Astrocyte of the cerebellum (primary cell): ENCODE data around the gene TMPRSS11E.
"Not testable (repeated sequence)": the region's sequence is repeated elsewhere in the genome, so short reads cannot be mapped to it uniquely, and the experiment has no call there.

Experiments
- DNase-seq: peaks from one replicate; pipeline ENCODE4 v3.0.0-alpha.2; 2011; ENCODE audit warnings: low read depth
- H3K4me3 ChIP-seq: 2 replicates; pipeline ENCODE4 v1.5.1; 2011; ENCODE audit warnings: mild to moderate bottlenecking, low read depth, low read length, moderate library complexity
- CTCF ChIP-seq: IDR thresholded peaks from 2 replicates; pipeline ENCODE4 v1.5.1; 2012; ENCODE audit warnings: low read length, low read depth, moderate library complexity, mild to moderate bottlenecking; ENCODE audit errors: missing control alignments
- in situ Hi-C: cut with HindIII; loops from 2 replicates; pipeline ENCODE4 v1.10.0; 2017; ENCODE audit warnings: low sequenced_read_pairs

The TMPRSS11E gene

DNA sequence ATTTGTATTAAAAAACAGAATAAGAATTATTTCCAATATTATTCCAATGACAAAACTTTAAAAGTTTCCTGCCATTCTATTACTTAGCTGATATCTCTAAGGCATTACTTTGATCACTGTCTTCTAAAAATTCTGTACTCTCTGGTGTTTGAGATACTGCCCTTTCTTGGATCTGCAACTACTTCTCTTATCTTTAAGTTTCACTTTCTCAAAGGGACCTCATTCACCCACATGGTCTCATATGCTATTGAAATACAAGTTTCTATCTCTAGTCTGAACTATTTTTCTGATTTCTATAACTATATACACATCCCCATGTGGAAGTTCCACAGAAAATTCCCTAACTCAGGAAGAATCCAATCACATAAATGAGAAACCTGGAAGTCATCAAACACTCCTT, 22.2 kb downstream of the TMPRSS11E start:
- no peak overlapping the region for H3K4me3 ChIP-seq
- DNase-seq: no peak
- in situ Hi-C loops: no loop called here
- no peak for TF ChIP-seq CTCF

- no peak for DNase-seq
- TF ChIP-seq CTCF: no peak
- in situ Hi-C loops: no loop called here
- no peak overlapping the region for H3K4me3 ChIP-seq
These were observed 28.9 kb downstream of the TMPRSS11E start for GRCh38 chr4:68476191-68476590.

- in situ Hi-C loops: no loop called here
- H3K4me3 ChIP-seq: no peak overlapping the region
- no peak for DNase-seq
- no peak for TF ChIP-seq CTCF
These were observed 42.1 kb downstream of the TMPRSS11E start for GRCh38 chr4:68489338-68489737.

DNA sequence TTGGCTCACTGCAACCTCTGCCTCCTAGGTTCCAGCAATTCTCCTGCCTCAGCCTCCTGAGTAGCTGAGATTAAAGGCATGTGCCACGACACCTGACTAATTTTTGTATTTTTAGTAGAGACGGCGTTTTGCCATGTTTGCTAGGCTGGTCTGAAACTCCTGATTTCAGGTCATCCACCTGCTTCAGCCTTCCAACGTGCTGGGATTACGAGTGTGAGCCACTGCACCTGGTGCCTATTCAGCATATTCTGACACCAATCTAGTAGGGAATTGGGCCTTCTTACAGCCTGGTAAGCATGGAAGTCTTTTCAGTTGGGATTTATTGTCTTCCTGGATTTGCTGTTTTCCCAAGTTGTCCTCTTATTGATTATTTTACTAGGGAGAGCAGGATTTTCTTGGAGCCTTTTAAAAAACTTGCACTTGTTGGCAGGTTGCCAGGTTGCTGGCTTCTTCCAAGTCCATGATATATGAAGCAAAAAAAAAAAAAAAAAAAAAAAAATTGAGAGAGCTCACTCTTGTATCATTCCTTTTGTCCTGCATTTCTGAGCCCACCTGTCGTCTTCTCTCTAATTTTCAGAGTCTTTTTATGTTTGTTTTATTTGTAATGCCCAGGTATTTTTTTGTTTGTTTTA, 43.7 kb downstream of the TMPRSS11E start:
- in situ Hi-C loops: no loop called here
- TF ChIP-seq CTCF: no peak
- no peak overlapping the region for H3K4me3 ChIP-seq
- no peak for DNase-seq

- DNase-seq: no peak
- TF ChIP-seq CTCF: no peak
- in situ Hi-C loops: no loop called here
- no peak overlapping the region for H3K4me3 ChIP-seq
These were observed 47.4 kb downstream of the TMPRSS11E start for GRCh38 chr4:68494688-68495087.

GRCh38 chr4:68498413-68499007, 51.2 kb downstream of the TMPRSS11E start:
- DNase-seq: peak; percentile 60
- H3K4me3 ChIP-seq: no peak overlapping the region
- TF ChIP-seq CTCF: peak; percentile 84
- in situ Hi-C loops: no loop called here

DNA sequence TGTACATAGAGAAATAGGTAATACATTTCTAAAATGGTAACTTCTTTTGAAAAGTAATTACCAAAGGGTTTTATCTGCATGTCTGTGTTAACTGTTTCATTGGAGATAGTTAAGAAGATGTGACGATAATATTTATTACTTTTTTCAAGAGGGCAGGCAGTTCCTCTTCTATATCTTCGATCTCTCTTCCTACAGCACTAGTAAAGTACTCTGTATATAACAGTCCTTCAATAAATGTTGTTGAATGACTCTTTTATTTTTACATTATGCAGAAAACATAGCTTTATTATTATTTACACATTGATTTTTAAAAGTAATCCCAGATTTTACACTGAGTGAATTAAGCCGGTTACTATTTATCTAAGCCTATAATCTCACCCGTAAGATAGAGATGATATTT, 51.8 kb downstream of the TMPRSS11E start:
- no peak for TF ChIP-seq CTCF
- DNase-seq: no peak
- H3K4me3 ChIP-seq: no peak overlapping the region
- in situ Hi-C loops: no loop called here

DNA sequence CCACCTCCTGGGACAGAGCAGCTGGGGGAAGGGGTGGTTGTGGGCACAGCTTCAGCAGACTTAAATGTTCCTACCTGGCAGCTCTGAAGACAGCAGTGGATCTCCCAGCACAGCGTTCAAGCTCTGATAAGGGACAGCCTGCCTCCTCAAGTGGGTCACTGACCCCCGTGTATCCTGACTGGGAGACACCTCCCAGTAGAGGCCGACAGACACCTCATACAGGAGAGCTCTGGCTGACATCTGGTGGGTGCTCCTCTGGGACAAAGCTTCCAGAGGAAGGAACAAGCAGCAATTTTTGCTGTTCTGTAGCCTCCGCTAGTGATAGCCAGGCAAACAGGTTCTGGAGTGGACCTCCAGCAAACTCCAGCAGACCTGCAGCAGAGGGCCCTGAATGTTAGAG, 56.2 kb downstream of the TMPRSS11E start:
- H3K4me3 ChIP-seq, in situ Hi-C loops, DNase-seq: not testable (repeated sequence)

GRCh38 chr4:68504836-68505235, 57.6 kb downstream of the TMPRSS11E start:
- in situ Hi-C loops, H3K4me3 ChIP-seq, DNase-seq: not testable (repeated sequence)

GRCh38 chr4:68505452-68505851, 58.2 kb downstream of the TMPRSS11E start:
- H3K4me3 ChIP-seq, in situ Hi-C loops, DNase-seq: not testable (repeated sequence)
